Astrocyte of the hippocampus (primary cell): Measurements from ENCODE around the gene SPARC.
A peak's percentile ranks its signal among the peaks of the same experiment; 100 is the strongest.
"Not testable (repeated sequence)": the region's sequence is repeated elsewhere in the genome, so short reads cannot be mapped to it uniquely, and the experiment has no call there.

Source experiments
- DNase-seq: peaks from one replicate; pipeline ENCODE4 v3.0.0; 2011; ENCODE audit warnings: low read depth, low spot score

Gene SPARC

GRCh38 chr5:151700296-151700695, 13.6 kb upstream of the SPARC start:
- DNase-seq, result no peak

GRCh38 chr5:151699071-151699901, 12.6 kb upstream of the SPARC start:
- peak; percentile 98 for DNase-seq

GRCh38 chr5:151698081-151698480, 11.4 kb upstream of the SPARC start:
- not testable (repeated sequence) for DNase-seq

GRCh38 chr5:151697452-151697851, 10.7 kb upstream of the SPARC start:
- DNase-seq, result no peak

- peak; percentile 98 for DNase-seq
These were observed 9.9 kb upstream of the SPARC start for GRCh38 chr5:151696470-151697061.

GRCh38 chr5:151695464-151695863, 8.7 kb upstream of the SPARC start:
- no peak for DNase-seq

- peak; percentile 58 for DNase-seq
These were observed 7.3 kb upstream of the SPARC start for GRCh38 chr5:151694035-151694485.

GRCh38 chr5:151692312-151692711, 5.6 kb upstream of the SPARC start:
- DNase-seq, result no peak

GRCh38 chr5:151691706-151692105, 5.0 kb upstream of the SPARC start:
- DNase-seq, result no peak

- DNase-seq, result not testable (repeated sequence)
These were observed 2.9 kb upstream of the SPARC start for GRCh38 chr5:151689591-151689990.

GRCh38 chr5:151688436-151688835, 1.7 kb upstream of the SPARC start:
- no peak for DNase-seq

- no peak for DNase-seq
These were observed 704 bp downstream of the SPARC start for GRCh38 chr5:151685749-151686673.

GRCh38 chr5:151684690-151685361, 1.9 kb downstream of the SPARC start:
- DNase-seq, result peak; percentile 95

GRCh38 chr5:151683986-151684588, 2.6 kb downstream of the SPARC start:
- no peak for DNase-seq

GRCh38 chr5:151683444-151683843, 3.3 kb downstream of the SPARC start:
- DNase-seq, result no peak

- DNase-seq, result no peak
These were observed 3.9 kb downstream of the SPARC start for GRCh38 chr5:151682751-151683331.

- DNase-seq, result no peak
These were observed 4.5 kb downstream of the SPARC start for GRCh38 chr5:151682240-151682639.

GRCh38 chr5:151680944-151681427, 5.7 kb downstream of the SPARC start:
- no peak for DNase-seq

- not testable (repeated sequence) for DNase-seq
These were observed 6.6 kb downstream of the SPARC start for GRCh38 chr5:151680156-151680505.

GRCh38 chr5:151679421-151680155, 7.1 kb downstream of the SPARC start:
- DNase-seq, result no peak
